Liver (tissue), 9 donors: Measurements from ENCODE around the gene LPGAT1. TPM values are rescaled to one million over a fixed set of nuclear protein-coding genes. Genes with fewer than 3 reads are reported as not detected.

ENCODE experiments used
- DNase-seq: peaks from one replicate; pipeline ENCODE4 v3.0.0-alpha.2; 2017; ENCODE audit warnings: low spot score
- H3K27ac ChIP-seq, 2 donors: one replicate each; pipeline ENCODE4 v1.7.0; 2013; ENCODE audit warnings: inconsistent platforms in 2 of 2, low read length in 2 of 2, control low read depth in 1 of 2, low read depth in 1 of 2, mild to moderate bottlenecking in 1 of 2
- H3K27me3 ChIP-seq, 4 donors: one replicate each; pipeline versions ENCODE4 v1.6.1 to v1.7.0; 2013; ENCODE audit warnings: low read length in 3 of 4, inconsistent platforms in 1 of 4, mild to moderate bottlenecking in 1 of 4, moderate library complexity in 1 of 4; ENCODE audit not compliant: control insufficient read depth in 4 of 4, insufficient read depth in 4 of 4
- H3K36me3 ChIP-seq, 4 donors: one replicate each; pipeline versions ENCODE4 v1.6.1 to v1.7.0; 2013; ENCODE audit warnings: low read length in 3 of 4, mild to moderate bottlenecking in 3 of 4, low read depth in 1 of 4, moderate library complexity in 1 of 4; ENCODE audit not compliant: control insufficient read depth in 4 of 4, insufficient read depth in 3 of 4
- H3K4me1 ChIP-seq, 4 donors: one replicate each; pipeline versions ENCODE4 v1.6.1 to v1.7.0; 2013; ENCODE audit warnings: low read length in 3 of 4, mild to moderate bottlenecking in 3 of 4, moderate library complexity in 1 of 4; ENCODE audit not compliant: control insufficient read depth in 4 of 4, insufficient read depth in 4 of 4
- H3K4me3 ChIP-seq, 3 donors: one replicate each; pipeline versions ENCODE4 v1.6.1 to v1.7.0; 2013; ENCODE audit warnings: low read length in 3 of 3, control low read depth in 1 of 3, low read depth in 1 of 3, mild to moderate bottlenecking in 1 of 3
- H3K9ac ChIP-seq, 2 donors: one replicate each; pipeline ENCODE4 v1.7.0; 2013; ENCODE audit warnings: low read length in 2 of 2, mild to moderate bottlenecking in 2 of 2, moderate library complexity in 2 of 2, control low read depth in 1 of 2, low read depth in 1 of 2
- H3K9me3 ChIP-seq, 4 donors: one replicate each; pipeline versions ENCODE4 v1.6.1 to v1.7.0; 2013; ENCODE audit warnings: low read length in 3 of 4; ENCODE audit not compliant: control insufficient read depth in 4 of 4
- EGR1 ChIP-seq, 2 donors: IDR thresholded peaks; 2 replicates each; pipeline ENCODE4 v1.6.1; 2016 to 2018; ENCODE audit warnings: antibody characterized with exemption in 2 of 2, low read depth in 2 of 2
- FOXA1 ChIP-seq: IDR thresholded peaks from 2 replicates; pipeline ENCODE4 v1.6.1; 2016; ENCODE audit warnings: antibody characterized with exemption
- GABPA ChIP-seq, 2 donors: IDR thresholded peaks in 1 of 2; conservative IDR thresholded peaks in 1 of 2; 2 replicates each; pipeline ENCODE4 v1.6.1; 2016; ENCODE audit warnings: antibody characterized with exemption in 2 of 2, mild to moderate bottlenecking in 1 of 2, moderate library complexity in 1 of 2
- HNF4A ChIP-seq, 2 donors: conservative IDR thresholded peaks; 2 replicates each; pipeline ENCODE4 v1.6.1; 2016; ENCODE audit warnings: antibody characterized with exemption in 2 of 2, mild to moderate bottlenecking in 2 of 2
- HNF4G ChIP-seq: IDR thresholded peaks from 2 replicates; pipeline ENCODE4 v1.6.1; 2016; ENCODE audit warnings: antibody characterized with exemption
- JUND ChIP-seq, 2 donors: IDR thresholded peaks; 2 replicates each; pipeline ENCODE4 v1.6.1; 2016; ENCODE audit warnings: antibody characterized with exemption in 2 of 2
- MAX ChIP-seq: IDR thresholded peaks from 2 replicates; pipeline ENCODE4 v1.6.1; 2016; ENCODE audit warnings: antibody characterized with exemption
- NR2F2 ChIP-seq: IDR thresholded peaks from 2 replicates; pipeline ENCODE4 v1.6.1; 2016; ENCODE audit warnings: antibody characterized with exemption
- RAD21 ChIP-seq, 2 donors: IDR thresholded peaks; 2 replicates each; pipeline ENCODE4 v1.6.1; 2016; ENCODE audit warnings: antibody characterized with exemption in 2 of 2, mild to moderate bottlenecking in 2 of 2
- SP1 ChIP-seq: IDR thresholded peaks from 2 replicates; pipeline ENCODE4 v1.6.1; 2018; ENCODE audit warnings: antibody characterized with exemption, mild to moderate bottlenecking
- TAF1 ChIP-seq: conservative IDR thresholded peaks from 2 replicates; pipeline ENCODE4 v1.6.1; 2016; ENCODE audit warnings: antibody characterized with exemption, mild to moderate bottlenecking
- WGBS: extraction: QIAGEN DNeasy Blood & Tissue Kit; methylation state at CpG from one replicate; pipeline ENCODE4 v1.1.7; 2013; 5-methylcytosine and 5-hydroxymethylcytosine counted together
- polyA plus RNA-seq, 2 donors: library from polyadenylated mRNA; stranded (reverse) in 1 of 2; unstranded in 1 of 2; fragments of 200-250 nt in 1 of 2; fragments of >200 nt in 1 of 2; fragmentation: Nextera tagmentation in 1 of 2; extraction: Ambion mirVana in 1 of 2; gene quantifications; one replicate each; pipeline versions ENCODE4 v1.2.1 to v1.2.3, GENCODE V29; 2013 to 2015
- total RNA-seq, 2 donors: library from RNA; depleted of rRNA; stranded (reverse); fragments of >200 nt; gene quantifications; one replicate each; pipeline ENCODE4 v1.2.3, GENCODE V29; 2014
- TF ChIP-seq, protein P1 (sequence below): IDR thresholded peaks from 2 replicates; pipeline ENCODE4 v1.6.1; 2016; ENCODE audit warnings: antibody characterized with exemption, mild to moderate bottlenecking
- TF ChIP-seq, protein P2 (sequence below): fragments of 150-350 bp; IDR thresholded peaks from 2 replicates; pipeline ENCODE4 v1.5.1; 2017; ENCODE audit warnings: improper control_type of control experiment, low read depth, low read length; ENCODE audit not compliant: missing input control
- TF ChIP-seq, protein P3 (sequence below): IDR thresholded peaks from 2 replicates; pipeline ENCODE4 v1.6.1; 2016; ENCODE audit warnings: antibody characterized with exemption
- donor health status: healthy.
- donor health status: healthy.
- donor health status: healthy.
- donor health status: healthy.
- donor health status: healthy.

The LPGAT1 gene
- total and polyA plus RNA-seq, 4 donors = 11.6 to 53.8 (median 32.2) TPM

DNA sequence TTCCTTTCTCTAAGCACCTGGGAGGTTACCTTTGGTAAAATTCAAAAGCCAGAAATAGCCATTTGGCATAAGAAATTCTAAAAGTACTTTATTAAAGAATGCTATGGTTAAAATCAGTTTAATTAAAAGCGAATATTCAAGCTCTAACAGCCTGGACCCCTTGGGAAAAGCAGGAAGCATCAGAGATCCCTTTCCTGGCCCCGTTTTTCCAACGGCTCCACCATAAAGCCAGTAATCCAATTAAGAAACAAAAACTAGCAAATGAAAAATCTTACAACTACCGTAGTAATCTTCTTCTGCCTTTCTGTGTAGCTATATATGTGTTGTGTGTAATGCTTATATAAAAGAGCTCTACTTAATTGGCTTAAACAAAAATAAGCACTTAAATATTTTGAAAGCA is 121.6 kb downstream of the LPGAT1 start:
- Histone ChIP-seq H3K9me3 (no peaks in the 10 kb centered on the region), H3K27me3 (no peaks in the 10 kb centered on the region), H3K36me3 (no peaks in the 10 kb centered on the region), H3K4me1 (no peaks in the 10 kb centered on the region), H3K4me3 (no peak overlapping the region), H3K27ac (no peak overlapping the region), H3K9ac (no peak overlapping the region)
- no peak for TF ChIP-seq EGR1 (IDR thresholded peaks at IDR 0.05; ENCODE audit: low read depth in 2 of 2)
- TF ChIP-seq, protein P1, sequence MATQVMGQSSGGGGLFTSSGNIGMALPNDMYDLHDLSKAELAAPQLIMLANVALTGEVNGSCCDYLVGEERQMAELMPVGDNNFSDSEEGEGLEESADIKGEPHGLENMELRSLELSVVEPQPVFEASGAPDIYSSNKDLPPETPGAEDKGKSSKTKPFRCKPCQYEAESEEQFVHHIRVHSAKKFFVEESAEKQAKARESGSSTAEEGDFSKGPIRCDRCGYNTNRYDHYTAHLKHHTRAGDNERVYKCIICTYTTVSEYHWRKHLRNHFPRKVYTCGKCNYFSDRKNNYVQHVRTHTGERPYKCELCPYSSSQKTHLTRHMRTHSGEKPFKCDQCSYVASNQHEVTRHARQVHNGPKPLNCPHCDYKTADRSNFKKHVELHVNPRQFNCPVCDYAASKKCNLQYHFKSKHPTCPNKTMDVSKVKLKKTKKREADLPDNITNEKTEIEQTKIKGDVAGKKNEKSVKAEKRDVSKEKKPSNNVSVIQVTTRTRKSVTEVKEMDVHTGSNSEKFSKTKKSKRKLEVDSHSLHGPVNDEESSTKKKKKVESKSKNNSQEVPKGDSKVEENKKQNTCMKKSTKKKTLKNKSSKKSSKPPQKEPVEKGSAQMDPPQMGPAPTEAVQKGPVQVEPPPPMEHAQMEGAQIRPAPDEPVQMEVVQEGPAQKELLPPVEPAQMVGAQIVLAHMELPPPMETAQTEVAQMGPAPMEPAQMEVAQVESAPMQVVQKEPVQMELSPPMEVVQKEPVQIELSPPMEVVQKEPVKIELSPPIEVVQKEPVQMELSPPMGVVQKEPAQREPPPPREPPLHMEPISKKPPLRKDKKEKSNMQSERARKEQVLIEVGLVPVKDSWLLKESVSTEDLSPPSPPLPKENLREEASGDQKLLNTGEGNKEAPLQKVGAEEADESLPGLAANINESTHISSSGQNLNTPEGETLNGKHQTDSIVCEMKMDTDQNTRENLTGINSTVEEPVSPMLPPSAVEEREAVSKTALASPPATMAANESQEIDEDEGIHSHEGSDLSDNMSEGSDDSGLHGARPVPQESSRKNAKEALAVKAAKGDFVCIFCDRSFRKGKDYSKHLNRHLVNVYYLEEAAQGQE = no peak
- no peak for TF ChIP-seq JUND (IDR thresholded peaks at IDR 0.05)
- TF ChIP-seq, protein P2, sequence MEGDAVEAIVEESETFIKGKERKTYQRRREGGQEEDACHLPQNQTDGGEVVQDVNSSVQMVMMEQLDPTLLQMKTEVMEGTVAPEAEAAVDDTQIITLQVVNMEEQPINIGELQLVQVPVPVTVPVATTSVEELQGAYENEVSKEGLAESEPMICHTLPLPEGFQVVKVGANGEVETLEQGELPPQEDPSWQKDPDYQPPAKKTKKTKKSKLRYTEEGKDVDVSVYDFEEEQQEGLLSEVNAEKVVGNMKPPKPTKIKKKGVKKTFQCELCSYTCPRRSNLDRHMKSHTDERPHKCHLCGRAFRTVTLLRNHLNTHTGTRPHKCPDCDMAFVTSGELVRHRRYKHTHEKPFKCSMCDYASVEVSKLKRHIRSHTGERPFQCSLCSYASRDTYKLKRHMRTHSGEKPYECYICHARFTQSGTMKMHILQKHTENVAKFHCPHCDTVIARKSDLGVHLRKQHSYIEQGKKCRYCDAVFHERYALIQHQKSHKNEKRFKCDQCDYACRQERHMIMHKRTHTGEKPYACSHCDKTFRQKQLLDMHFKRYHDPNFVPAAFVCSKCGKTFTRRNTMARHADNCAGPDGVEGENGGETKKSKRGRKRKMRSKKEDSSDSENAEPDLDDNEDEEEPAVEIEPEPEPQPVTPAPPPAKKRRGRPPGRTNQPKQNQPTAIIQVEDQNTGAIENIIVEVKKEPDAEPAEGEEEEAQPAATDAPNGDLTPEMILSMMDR = no peak
- TF ChIP-seq HNF4A (conservative IDR thresholded peaks at IDR 0.05) = no peak
- WGBS = 88% methylated on average over 4 of the region's 4 CpGs
- DNase-seq = no peak

- no peak overlapping the region for H3K9ac ChIP-seq
- DNase-seq = no peak
- H3K4me3 ChIP-seq = no peak overlapping the region
- no peaks in the 10 kb centered on the region for H3K9me3 ChIP-seq
- no peaks in the 10 kb centered on the region for H3K36me3 ChIP-seq
- no peak overlapping the region for H3K27ac ChIP-seq
- no peak for TF ChIP-seq GABPA (IDR thresholded peaks at IDR 0.05 in 1 of 2, conservative IDR thresholded peaks at IDR 0.05 in 1 of 2)
- no peak for TF ChIP-seq HNF4G
- no peak for TF ChIP-seq NR2F2
- no peak for TF ChIP-seq EGR1 (IDR thresholded peaks at IDR 0.05; ENCODE audit: low read depth in 2 of 2)
- no peak for TF ChIP-seq TAF1
- no peak for TF ChIP-seq RAD21 (IDR thresholded peaks at IDR 0.05)
- TF ChIP-seq, protein P3, sequence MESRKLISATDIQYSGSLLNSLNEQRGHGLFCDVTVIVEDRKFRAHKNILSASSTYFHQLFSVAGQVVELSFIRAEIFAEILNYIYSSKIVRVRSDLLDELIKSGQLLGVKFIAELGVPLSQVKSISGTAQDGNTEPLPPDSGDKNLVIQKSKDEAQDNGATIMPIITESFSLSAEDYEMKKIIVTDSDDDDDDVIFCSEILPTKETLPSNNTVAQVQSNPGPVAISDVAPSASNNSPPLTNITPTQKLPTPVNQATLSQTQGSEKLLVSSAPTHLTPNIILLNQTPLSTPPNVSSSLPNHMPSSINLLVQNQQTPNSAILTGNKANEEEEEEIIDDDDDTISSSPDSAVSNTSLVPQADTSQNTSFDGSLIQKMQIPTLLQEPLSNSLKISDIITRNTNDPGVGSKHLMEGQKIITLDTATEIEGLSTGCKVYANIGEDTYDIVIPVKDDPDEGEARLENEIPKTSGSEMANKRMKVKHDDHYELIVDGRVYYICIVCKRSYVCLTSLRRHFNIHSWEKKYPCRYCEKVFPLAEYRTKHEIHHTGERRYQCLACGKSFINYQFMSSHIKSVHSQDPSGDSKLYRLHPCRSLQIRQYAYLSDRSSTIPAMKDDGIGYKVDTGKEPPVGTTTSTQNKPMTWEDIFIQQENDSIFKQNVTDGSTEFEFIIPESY = no peak
- TF ChIP-seq MAX = no peak
- TF ChIP-seq FOXA1 = no peak
- TF ChIP-seq, protein P1 = no peak
- no peak for TF ChIP-seq JUND (IDR thresholded peaks at IDR 0.05)
- TF ChIP-seq SP1 = no peak
- 96% methylated on average over 6 of the region's 6 CpGs for WGBS
- no peaks in the 10 kb centered on the region for H3K4me1 ChIP-seq
- H3K27me3 ChIP-seq = no peaks in the 10 kb centered on the region
Observed at GRCh38 chr1:211708006-211708405, 122.6 kb downstream of the LPGAT1 start.
